HG03521 (cell line): ENCODE measurements around the gene AKT1.

Experiments used
- ATAC-seq: cut with Tn5 transposase; IDR thresholded peaks from one replicate; pipeline ENCODE4 v1.9.1; 2021; ENCODE audit warnings: mild to moderate bottlenecking, moderate library complexity; ENCODE audit not compliant: unreplicated experiment

AKT1 gene

DNA sequence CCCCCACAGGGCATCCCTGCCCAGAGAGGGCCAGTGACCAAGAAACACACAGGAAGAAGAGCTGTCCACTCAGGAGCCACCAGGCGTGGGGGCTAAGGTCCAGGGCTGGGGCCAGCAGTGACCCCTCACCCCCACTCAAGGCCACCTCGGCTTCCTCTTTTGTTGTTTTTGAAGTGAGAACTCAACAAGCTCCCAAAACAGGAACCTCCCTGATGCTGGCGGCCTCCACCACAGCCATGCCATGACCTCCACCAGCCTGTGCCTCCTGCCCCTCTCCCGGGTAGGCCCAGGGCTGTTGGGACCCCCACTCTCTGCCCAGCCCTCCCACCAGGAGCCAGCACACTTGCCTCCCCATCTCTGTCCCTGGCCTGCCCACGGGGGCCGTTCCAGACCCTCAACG is 7.8 kb downstream of the AKT1 start:
- no peak for ATAC-seq

DNA sequence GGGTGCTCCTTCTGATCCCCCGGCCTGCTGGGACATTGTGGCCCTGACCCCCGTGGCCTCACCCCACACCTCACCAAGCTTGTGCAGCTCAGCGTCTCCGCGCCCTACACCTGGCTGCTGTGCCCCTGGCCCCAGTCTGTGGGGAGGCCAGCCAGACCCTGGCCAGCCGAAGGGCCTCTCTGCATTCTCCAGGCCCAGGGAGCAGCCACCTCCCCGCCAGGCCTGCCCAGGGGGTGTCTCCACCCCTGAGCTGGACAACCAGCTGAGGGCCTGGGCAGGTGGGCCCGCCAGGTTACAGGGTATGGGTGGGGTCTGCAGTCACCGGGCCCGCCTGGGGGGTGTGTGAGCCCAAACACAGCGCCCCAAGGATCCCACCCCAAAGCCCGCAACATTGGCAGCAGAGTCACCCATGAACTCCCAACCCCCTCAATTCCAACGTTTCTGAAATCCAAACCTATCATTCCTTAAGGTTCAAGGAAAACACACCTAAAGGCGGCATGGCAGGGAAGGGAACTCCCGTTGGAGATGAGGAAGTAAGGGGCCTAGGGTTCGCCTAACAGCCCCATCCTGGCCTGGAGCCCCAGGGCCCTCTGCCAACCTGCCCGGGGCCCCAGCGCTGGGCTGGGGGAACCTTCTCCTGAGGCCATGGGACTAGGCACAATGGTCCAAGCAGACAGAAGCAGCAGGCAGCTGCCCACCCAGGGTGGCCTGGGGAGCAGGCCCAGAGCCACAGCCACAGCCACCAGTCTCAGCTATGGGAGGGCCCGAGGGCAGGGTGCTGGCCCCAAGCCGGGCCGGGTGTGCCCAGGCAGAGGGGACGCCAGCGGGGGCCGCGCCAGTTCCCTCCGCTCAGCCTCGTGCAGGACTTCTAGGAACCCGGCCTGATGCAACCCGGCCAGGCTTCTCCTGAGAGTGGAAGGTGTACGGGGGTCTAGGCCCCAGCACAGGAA is 8.5 kb downstream of the AKT1 start:
- no peak for ATAC-seq

DNA sequence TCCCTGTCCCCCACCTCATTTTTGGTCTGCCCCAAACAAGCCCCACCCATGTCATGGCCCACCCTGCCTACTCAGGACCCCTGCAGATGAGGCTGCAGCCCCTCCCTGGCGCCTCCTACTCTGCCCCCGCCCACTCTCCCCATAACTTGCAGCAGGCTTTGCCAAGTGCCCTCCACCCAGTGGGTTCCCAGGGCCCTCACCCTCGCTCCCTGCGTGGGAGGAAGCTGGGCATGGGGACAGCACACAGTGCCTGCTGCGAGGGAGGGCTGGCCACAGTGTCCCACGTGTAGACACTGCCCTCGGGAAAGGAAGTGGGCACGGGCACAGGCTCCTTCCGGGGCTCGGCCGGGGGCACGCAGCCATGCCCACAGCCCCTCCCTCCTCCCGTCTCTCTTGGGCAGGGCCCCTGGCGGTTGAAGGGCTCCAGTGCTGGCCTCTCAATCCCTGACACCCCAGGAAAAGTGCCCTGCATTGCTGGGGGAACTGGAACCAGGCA is 9.4 kb downstream of the AKT1 start:
- no peak for ATAC-seq

DNA sequence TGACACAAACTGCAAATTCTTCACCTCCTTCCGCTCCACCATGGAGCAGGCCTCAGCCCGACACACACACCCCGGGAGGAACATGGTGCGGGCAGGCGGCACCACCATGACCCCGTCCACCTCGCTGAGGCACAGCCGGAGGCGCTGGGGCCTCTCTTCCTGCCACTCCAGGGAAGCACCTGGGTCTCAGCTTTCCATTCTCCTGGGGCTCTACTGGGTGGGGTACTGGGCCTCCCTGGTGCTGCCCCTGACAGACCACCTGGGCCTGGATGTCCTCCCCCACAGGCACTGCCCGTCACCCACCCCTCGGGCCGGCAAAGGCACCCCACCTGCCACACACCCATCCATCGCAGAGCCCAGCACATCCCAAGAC is 9.9 kb downstream of the AKT1 start:
- ATAC-seq: no peak

DNA sequence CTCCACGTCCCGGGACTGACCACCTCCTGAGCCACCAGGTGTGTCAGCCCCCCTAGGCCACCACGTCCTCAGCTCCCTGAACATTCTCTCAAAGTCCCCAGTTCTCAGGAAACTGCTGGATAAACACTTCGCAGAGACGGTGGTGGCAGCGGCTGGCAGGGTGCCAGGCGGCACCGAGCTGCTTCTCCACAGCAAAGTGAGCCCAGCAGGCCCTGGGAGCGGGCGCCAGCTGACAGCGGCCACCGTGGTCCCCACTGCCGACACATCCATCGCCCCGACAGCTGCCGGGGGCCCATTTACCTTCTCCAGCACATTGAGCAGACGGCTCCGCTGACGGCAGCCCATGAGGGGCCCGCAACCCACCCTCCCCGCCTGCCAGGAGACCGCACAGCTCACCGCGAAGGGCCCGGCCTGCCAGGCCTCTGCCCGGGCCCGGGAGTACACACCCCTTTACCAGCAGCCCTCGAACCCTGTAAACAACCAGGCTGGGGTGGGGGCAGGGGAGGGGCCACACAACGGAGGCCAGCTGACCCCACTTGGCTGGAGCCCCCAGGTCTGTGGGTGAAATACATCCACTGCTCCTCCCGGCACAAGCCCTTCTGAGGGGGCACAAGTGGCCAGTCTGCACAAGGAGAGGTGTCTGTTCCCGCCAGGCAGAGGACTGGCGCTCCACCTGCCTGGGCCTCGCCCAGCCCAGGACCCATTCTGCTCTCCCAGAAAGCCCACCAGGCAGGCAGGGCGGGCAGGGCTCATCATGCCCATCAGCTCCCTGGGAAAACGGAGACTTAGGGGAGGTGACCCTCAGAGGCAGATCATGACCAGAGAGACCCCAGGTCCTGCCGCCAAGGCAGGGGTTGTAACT is 10.5 kb downstream of the AKT1 start:
- ATAC-seq: no peak

DNA sequence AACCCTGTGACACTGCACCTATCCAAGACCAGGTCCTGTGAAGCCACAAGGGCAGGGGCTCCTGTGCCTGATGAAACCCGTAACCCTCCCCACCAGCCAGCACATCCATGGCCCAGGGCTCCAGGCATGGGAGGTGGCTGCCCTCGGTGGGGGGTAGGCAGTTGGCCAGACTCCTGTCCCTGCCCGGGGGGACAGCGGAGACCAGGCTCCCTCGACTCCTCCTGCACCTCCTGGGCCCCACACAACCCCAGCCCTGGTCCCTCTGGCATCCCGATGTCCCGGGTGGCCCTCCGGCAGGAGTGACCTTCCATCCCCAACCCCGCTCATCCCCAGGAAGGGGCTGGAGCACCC is 11.4 kb downstream of the AKT1 start:
- ATAC-seq: no peak

DNA sequence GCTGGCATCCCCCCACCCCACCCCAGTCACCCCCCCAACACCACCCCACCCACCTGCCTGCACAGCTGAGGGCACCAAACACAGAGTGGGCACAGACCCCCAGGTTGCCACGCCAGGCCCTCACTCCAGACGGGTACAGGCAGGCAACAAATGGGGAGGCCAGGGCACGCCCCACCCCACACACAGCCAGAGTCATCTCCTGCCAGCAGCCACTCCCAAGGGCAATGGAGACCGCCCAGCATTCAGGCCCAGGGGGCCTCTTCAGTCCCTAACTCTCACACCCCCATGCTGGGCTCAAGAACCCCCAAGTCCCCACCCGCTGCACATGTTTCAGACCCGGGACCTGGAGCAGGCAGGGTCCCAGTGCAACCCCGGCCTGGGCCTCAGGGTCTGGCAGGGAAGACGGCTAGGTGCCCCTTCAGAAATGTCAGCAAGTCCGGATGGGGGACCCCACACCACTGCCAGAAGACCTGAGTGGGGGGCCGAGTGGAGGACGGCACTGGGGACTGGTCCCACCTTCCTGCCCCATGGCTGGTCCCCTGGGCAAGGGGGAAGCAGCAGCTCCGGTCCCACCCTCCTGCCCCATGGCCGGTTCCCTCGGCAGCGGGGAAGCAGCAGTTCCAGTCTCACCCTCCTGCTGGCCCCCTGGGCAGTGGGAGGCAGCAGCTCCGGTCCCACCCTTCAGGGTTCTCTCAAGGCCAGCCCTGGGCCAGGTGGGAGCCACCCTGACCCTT is 11.9 kb downstream of the AKT1 start:
- no peak for ATAC-seq

DNA sequence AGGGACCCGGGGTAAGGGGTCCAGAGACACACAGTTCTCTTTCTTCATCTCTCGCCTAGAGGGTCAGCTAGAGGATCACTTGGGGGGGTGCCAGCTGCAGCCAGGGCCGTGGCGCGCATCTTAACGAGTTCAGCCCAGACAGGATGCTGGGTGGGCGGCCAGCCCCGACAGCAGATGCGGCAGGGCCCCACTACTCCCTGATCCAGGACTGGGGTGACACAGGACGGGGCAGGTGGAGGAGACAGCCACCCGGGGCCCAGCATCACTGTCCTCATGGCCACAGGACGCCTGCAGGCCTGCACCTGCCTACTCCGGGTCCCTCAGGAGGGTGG is 12.8 kb downstream of the AKT1 start:
- no peak for ATAC-seq

DNA sequence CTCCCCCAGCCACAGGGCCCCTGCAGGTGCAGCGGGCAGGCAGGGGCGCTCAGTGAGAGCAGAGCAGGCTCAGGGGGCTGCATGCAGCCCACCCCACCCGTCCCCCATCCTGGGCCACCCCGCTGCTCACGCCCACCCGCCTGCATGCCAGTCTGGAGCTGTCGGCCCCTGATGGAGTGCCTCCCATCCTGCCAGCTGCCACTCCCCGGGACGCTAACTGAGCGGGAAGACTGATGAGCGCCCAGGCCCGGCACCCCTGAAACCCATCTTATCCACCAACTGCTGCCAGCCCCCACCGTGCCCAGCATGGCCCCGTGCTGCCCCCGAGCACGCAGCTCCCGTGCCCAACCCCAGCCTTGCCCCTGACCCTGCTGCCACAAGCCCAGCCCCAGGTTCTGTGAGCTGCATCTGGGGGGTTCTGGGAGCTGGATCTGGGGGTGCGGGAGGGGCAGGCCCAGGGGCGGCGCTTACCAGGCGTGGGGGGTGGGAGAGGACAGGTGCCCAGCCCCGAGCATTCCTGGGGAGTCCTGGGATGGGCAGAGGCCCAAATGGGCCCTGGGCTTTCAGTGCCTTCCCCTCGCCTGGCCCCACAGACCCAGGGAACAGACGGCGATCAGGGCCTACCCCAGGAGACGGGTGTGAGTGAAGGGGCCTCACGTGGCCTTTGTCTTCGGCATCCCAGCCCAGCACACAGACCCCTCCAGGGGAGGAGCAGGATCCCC is 13.3 kb downstream of the AKT1 start:
- ATAC-seq: no peak

DNA sequence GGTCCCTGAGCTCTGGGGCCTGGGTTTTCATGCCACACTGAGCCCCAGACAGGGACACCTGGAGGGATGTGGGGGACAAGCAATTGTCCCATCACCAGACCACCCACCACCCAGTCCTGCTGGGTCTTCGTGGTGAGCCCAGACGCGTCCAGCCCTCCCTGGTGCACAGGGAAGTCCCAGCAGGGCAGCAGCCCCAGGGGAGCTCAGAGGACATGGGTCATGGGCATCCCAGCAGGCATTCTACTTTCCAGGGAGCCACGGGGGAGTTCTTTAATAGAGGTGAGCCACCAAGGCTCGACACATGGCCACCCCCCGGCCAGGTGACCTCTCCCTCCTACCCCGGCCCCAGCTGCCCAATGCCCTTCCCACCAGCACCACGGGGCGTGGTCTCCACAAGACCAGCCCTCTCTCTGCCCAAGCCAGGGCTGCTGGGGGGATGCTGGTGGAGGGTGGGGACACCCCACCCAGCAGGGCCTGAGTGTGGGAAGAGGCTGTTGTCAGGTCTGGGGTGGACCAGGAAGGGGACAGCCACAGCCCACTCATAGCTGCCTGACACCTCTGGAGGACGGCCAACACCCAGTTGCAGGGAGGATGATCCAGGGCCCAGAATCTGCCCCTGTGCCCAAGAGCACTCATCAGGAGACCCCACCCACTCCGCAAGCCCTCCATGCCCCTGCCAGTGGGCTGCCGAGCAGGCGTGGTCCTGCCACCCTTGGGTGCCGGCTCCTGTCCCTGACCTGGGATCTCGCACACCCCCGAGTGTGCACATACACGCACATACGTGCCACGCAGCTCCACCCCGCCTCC is 14.1 kb downstream of the AKT1 start:
- ATAC-seq: no peak

DNA sequence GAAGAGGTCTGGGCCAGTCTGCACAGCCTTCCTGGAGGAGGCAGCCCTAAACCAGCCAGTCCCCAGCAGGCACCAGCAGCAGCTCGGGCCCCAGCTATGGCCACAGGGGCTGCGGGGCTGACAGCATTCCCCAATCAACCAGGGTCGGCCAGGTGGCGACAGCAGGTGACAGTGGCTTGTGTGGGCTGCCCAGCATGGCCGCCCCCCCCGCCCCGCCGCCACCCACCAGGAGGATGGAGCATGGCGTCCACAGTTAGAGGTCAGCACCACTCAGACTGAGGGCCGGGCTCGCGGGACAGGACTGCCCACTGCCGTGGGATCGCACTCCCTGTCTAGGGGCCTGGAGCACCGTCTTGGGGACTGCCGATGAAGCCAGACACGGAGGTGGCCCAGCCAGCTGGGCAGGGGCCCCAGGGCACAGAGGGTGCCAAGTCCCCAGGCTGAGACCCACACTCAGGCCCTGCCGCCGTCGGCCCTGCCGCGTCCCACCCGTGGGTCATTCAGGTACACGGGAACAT is 15.0 kb downstream of the AKT1 start:
- ATAC-seq: no peak

DNA sequence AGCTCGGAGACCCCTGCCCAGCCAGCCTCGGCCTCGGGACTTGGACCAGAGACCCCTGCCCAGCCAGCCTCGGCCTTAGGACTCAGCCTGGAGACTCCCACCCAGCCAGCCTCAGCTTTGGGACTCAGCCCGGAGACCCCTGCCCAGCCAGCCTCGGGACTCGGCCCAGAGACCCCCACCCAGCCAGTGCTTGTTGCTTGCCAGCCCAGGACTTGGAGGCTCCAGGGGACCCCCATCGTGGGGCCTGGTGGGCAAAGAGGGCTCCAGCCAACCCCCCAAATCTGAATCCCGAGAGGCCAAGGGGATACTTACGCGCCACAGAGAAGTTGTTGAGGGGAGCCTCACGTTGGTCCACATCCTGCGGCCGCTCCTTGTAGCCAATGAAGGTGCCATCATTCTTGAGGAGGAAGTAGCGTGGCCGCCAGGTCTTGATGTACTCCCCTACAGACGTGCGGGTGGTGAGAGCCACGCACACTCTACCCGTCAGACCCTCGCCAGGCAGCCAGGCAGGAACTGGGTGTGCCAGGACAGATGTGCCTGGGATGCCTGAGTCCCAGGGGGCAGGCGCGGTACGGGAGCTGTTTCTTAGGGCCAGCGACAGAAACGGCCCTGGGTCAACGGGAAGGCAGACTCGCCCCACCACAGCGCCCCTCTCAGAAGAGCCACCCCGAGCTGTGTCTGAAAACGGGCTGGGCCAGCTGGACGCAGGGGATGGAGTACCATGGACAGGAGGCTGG is 15.6 kb downstream of the AKT1 start:
- no peak for ATAC-seq

DNA sequence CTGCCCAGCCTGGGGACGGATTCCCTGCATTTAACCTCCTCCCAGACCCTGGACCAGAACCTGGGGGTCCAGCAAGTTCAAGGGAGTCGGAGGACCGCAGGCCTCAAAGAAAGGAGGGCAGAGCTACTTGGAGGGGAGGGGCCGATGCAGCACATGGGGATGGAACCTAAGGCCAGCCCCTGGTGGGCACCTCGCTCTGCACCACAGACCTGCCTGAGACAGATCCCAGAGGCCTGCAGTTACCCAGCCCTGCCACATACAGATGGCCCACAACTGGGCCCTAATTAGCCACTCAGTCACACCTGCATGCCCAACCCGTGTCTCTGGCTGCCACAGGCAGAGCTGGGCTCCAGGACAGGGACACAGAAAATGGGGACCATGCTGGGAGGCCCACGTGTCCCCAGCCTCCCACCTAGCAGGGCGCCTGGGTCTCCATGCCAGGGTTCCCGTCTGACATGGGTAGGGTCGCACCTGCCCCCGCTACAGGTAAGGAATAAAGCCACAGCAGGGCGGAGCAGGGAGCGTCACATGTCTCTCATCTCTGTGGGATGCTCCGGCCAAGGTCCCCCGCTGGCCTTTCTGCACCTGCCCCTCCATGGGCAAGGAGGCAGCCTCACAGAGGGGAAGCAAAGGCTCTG is 16.7 kb downstream of the AKT1 start:
- ATAC-seq: no peak

DNA sequence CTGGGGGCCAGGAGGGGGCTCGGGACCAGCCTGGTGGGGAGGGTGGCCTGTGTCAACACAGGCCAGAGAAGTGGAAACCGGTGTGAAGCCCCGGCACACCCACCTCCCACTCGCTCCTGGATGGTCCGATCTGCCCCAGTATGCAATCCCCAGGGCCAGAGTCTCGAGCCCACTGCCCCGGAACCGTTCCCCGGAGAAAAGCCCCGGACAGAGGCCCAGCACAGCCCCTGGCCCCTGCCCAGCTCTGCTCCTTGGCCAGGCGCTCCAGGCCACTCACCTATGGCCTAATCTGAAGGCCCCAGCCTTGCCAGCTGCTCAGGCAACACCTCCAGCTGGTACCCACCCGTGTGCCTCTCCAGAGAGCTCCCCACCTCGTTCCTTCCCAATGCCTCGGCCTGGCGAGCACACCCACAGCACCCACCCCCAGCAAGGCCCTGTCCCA is 17.7 kb downstream of the AKT1 start:
- ATAC-seq: no peak

DNA sequence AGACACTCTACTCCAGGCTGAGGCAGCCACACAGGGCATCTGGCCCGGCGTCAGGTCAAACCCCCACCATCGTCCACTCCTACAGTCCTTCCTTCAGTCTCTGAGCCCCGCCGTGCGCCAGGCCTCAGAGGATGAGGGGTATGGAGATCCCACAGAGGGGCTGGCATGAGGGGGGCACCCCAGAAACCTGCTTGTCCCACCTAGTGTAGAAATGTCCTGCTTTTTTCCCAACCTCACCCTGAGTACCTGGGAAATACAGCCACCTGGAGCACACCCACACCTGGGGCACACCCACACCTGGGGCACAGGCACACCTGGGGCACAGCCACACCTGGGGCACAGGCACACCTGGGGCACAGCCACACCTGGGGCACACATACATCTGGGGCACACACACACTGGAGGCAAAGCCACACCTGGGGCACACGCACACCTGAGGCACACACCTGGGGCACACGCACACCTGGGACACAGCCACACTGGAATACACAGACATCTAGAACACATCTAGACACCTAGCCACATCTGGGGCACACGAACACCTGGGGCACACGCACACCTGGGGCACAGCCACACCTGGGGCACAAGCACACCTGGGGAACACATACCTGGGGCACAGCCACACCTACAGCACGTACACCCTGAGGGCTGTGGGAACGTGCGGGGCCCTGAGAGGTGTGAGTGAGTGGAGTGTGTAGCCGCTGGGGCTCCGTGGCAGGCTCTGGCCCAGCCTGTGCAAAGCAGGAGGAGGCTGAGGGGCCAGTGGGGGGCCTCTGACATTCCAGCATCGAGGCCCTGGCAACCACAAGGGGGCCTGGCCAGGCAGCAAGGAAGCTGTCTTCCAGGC is 18.4 kb downstream of the AKT1 start:
- ATAC-seq: no peak

DNA sequence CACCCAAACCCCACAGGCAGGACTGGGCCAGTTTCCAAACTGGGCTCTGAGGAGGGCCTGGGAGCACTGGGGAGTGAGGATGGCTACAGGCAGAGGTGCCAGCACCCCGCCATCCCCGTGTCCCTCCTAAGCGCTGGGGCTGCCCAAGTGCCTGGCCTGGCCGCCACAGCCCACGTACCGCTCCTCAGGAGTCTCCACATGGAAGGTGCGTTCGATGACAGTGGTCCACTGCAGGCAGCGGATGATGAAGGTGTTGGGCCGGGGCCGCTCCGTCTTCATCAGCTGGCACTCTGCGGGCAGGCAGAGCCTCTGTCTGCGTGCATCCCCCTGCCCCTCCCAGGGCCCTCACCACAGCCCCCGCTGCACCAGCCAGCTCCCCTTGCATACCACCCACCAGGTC is 19.1 kb downstream of the AKT1 start:
- ATAC-seq: no peak

DNA sequence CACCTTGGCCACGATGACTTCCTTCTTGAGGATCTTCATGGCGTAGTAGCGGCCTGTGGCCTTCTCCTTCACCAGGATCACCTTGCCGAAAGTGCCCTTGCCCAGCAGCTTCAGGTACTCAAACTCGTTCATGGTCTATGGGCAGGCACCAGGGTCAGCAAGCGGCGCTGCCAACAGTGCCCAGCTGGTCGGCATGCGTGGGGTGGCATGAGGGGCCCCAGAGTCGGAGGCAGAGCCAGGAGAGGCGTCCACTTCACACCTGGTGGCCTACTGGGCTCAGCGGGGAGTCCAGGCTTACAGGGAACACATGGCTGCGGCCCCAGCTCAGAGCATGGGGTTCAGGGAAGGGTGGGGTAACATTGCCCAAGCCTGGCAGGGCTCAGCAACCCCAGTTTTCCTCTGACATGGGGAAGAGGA is 20.5 kb downstream of the AKT1 start:
- ATAC-seq: no peak
